Adrenal gland (tissue), 12 donors: ENCODE data around the gene NPAS3. TPM values are rescaled to one million over a fixed set of nuclear protein-coding genes. Genes with fewer than 3 reads are reported as not detected.
A peak's percentile ranks its signal among the peaks of the same experiment; 100 is the strongest.

Source experiments
- DNase-seq, 7 donors: peaks; one replicate each; pipeline ENCODE4 v3.0.0-alpha.2; 2019 to 2020
- H3K27ac ChIP-seq, 5 donors: fragments of 200-600 bp; sonication (generic) in 4 of 5; 1 replicate in 3 of 5; 2 replicates in 2 of 5; pipeline versions ENCODE4 v1.5.1 to v1.8.0; 2016 to 2020; ENCODE audit warnings: mild to moderate bottlenecking in 1 of 5
- H3K27me3 ChIP-seq: fragments of 200-600 bp; 2 replicates; pipeline ENCODE4 v1.8.0; 2021
- H3K36me3 ChIP-seq, 2 donors: fragments of 200-600 bp; replicated peaks in 1 of 2; 1 replicate in 1 of 2; 2 replicates in 1 of 2; pipeline versions ENCODE4 v1.5.1 to v1.8.0; 2018 to 2022
- H3K4me1 ChIP-seq, 2 donors: fragments of 200-600 bp; replicated peaks in 1 of 2; 1 replicate in 1 of 2; 2 replicates in 1 of 2; pipeline versions ENCODE4 v1.5.1 to v1.8.0; 2018 to 2021
- H3K4me3 ChIP-seq, 4 donors: fragments of 200-600 bp; sonication (generic) in 3 of 4; one replicate each; pipeline ENCODE4 v1.5.1; 2016 to 2018
- H3K9me3 ChIP-seq, 3 donors: fragments of 200-600 bp; sonication (generic) in 1 of 3; replicated peaks in 1 of 3; 1 replicate in 2 of 3; 2 replicates in 1 of 3; pipeline versions ENCODE4 v1.5.1 to v1.8.0; 2016 to 2021
- POLR2A ChIP-seq, 2 donors: fragments of 450-650 bp; IDR thresholded peaks; one replicate each; pipeline ENCODE4 v1.6.1; 2017; ENCODE audit warnings: antibody characterized with exemption in 2 of 2, mild to moderate bottlenecking in 2 of 2, moderate library complexity in 1 of 2
- WGBS, 4 donors: extraction: QIAGEN DNeasy Blood & Tissue Kit in 2 of 4; methylation state at CpG; one replicate each; pipeline versions ENCODE4 v1.1.5 to v1.1.7; 2013 to 2017; 5-methylcytosine and 5-hydroxymethylcytosine counted together
- intact Hi-C, 2 donors: fragments of 100-400 bp; cut with DNase I; formaldehyde crosslinking; loops; one replicate each; pipeline versions ENCODE4 v1.14.1 to v1.15.0; 2022 to 2023
- polyA plus RNA-seq, 3 donors: library from polyadenylated mRNA; stranded (reverse); fragments of 200-250 nt in 2 of 3; fragments of 350-450 nt in 1 of 3; fragmentation: Illumina TruSeq in 1 of 3; extraction: RNeasy Lipid Tissue Mini Kit (QIAGEN cat#74804) in 1 of 3; gene quantifications; one replicate each; pipeline ENCODE4 v1.2.3, GENCODE V29; 2013 to 2014
- total RNA-seq, 9 donors: library from RNA; depleted of rRNA in 4 of 9; stranded (reverse); fragments of >200 nt in 4 of 9; fragments of 120-200 nt in 1 of 9; fragmentation: NEBNext Ultra II Directional in 1 of 9; extraction: Animal tissue kit (Norgen Biotek cat#: 25700) in 1 of 9; gene quantifications; one replicate each; pipeline versions ENCODE4 v1.1.0 to v1.2.4, GENCODE V29; 2013 to 2023
- TF ChIP-seq, protein P1 (sequence below), 6 experiments: fragments of 450-650 bp in 4 of 6; fragments of 200-600 bp in 2 of 6; sonication (generic) in 1 of 6; IDR thresholded peaks; 1 replicate in 5 of 6; 2 replicates in 1 of 6; pipeline versions ENCODE4 v1.5.1 to v1.8.0; 2016 to 2021; ENCODE audit warnings: antibody characterized with exemption in 6 of 6, mild to moderate bottlenecking in 2 of 6, moderate library complexity in 1 of 6
- donor health status: healthy with polysubstance abuse.
- donor health status: Bipolar disorder and iron deficiency.
- donor health status: DM: yes; HTN: yes; CAD: no.
- donor health status: DM: no; HTN: no; CAD: no.
- donor health status: DM: no; HTN: no; CAD: no.
- donor health status: DM: yes; HTN: yes; CAD: no.

Gene NPAS3
- total and polyA plus RNA-seq, 12 donors, result 0.36 to 7.5 (median 1.5) TPM

GRCh38 chr14:33657476-33657875 is 718.8 kb downstream of the NPAS3 start:
- no peaks in the 10 kb centered on the region for H3K36me3 ChIP-seq
- TF ChIP-seq POLR2A (IDR thresholded peaks at IDR 0.05), result no peak
- TF ChIP-seq, protein P1, sequence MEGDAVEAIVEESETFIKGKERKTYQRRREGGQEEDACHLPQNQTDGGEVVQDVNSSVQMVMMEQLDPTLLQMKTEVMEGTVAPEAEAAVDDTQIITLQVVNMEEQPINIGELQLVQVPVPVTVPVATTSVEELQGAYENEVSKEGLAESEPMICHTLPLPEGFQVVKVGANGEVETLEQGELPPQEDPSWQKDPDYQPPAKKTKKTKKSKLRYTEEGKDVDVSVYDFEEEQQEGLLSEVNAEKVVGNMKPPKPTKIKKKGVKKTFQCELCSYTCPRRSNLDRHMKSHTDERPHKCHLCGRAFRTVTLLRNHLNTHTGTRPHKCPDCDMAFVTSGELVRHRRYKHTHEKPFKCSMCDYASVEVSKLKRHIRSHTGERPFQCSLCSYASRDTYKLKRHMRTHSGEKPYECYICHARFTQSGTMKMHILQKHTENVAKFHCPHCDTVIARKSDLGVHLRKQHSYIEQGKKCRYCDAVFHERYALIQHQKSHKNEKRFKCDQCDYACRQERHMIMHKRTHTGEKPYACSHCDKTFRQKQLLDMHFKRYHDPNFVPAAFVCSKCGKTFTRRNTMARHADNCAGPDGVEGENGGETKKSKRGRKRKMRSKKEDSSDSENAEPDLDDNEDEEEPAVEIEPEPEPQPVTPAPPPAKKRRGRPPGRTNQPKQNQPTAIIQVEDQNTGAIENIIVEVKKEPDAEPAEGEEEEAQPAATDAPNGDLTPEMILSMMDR (IDR thresholded peaks at IDR 0.05), result no peak
- no peaks in the 10 kb centered on the region for H3K9me3 ChIP-seq
- H3K4me1 ChIP-seq, result no peaks in the 10 kb centered on the region
- H3K27me3 ChIP-seq, result no peaks in the 10 kb centered on the region
- peak in 4 of 7 donors; percentile 19 to 33 (median 30) for DNase-seq
- H3K4me3 ChIP-seq, result no peak overlapping the region
- H3K27ac ChIP-seq, result no peak overlapping the region
- intact Hi-C loops, result no loop called here
- WGBS, 4 donors, result 46 to 52% (median 50%) methylated on average over 3 of the region's 3 CpGs

- H3K4me3 ChIP-seq, result no peak overlapping the region
- intact Hi-C loops, result no loop called here
- no peak for TF ChIP-seq POLR2A (IDR thresholded peaks at IDR 0.05)
- TF ChIP-seq, protein P1 (IDR thresholded peaks at IDR 0.05), result no peak
Observed at GRCh38 chr14:33660248-33660647, 721.6 kb downstream of the NPAS3 start.

GRCh38 chr14:33661101-33661500 is 722.4 kb downstream of the NPAS3 start:
- no peak for DNase-seq
- Histone ChIP-seq H3K27me3 (no peaks in the 10 kb centered on the region), H3K4me3 (no peak overlapping the region), H3K9me3 (no peaks in the 10 kb centered on the region), H3K4me1 (no peaks in the 10 kb centered on the region), H3K27ac (no peak overlapping the region), H3K36me3 (no peaks in the 10 kb centered on the region)
- TF ChIP-seq, protein P1 (IDR thresholded peaks at IDR 0.05), result no peak
- 81 to 92% (median 89%) methylated on average over 3 of the region's 3 CpGs for WGBS, 4 donors
- intact Hi-C loops, result no loop called here

More at GRCh38 chr14:33660248-33660647, 721.6 kb downstream of the NPAS3 start:
- H3K27me3 ChIP-seq, result no peaks in the 10 kb centered on the region
- DNase-seq, result no peak
- WGBS, 4 donors, result 90 to 96% (median 93%) methylated on average over 3 of the region's 3 CpGs
- no peak overlapping the region for H3K27ac ChIP-seq
- H3K36me3 ChIP-seq, result no peaks in the 10 kb centered on the region
- no peaks in the 10 kb centered on the region for H3K4me1 ChIP-seq
- H3K9me3 ChIP-seq, result no peaks in the 10 kb centered on the region

- DNase-seq, result no peak
- TF ChIP-seq POLR2A (IDR thresholded peaks at IDR 0.05), result no peak
- TF ChIP-seq, protein P1 (IDR thresholded peaks at IDR 0.05), result no peak
- 77 to 94% (median 89%) methylated on average over 4 of the region's 4 CpGs for WGBS, 4 donors
- Histone ChIP-seq H3K9me3 (no peaks in the 10 kb centered on the region), H3K27me3 (no peaks in the 10 kb centered on the region), H3K4me1 (no peaks in the 10 kb centered on the region), H3K4me3 (no peak overlapping the region), H3K27ac (no peak overlapping the region), H3K36me3 (no peaks in the 10 kb centered on the region)
- intact Hi-C loops, result no loop called here
Observed at GRCh38 chr14:33668066-33668465, 729.4 kb downstream of the NPAS3 start.
